Anterior cingulate cortex (tissue), 58 donors: ENCODE measurements around the gene CBLN3.
A peak's percentile ranks its signal among the peaks of the same experiment; 100 is the strongest.

Source experiments
- DNase-seq, 58 donors: peaks; one replicate each; lab custom pipeline; 2025; lab: John Stamatoyannopoulos, UW

CBLN3 gene

GRCh38 chr14:24439830-24440605 lies 10.6 kb upstream of the CBLN3 start:
- no peak for DNase-seq

GRCh38 chr14:24439257-24439656 lies 9.8 kb upstream of the CBLN3 start:
- no peak for DNase-seq

- DNase-seq, result no peak
Measured at GRCh38 chr14:24438223-24439097, 9.0 kb upstream of the CBLN3 start.

- no peak for DNase-seq
Measured at GRCh38 chr14:24437736-24438067, 8.2 kb upstream of the CBLN3 start.

- no peak for DNase-seq
Measured at GRCh38 chr14:24437020-24437735, 7.7 kb upstream of the CBLN3 start.

GRCh38 chr14:24436355-24437019 lies 7.0 kb upstream of the CBLN3 start:
- peak in 23 of 58 donors; percentile 9 to 67 (median 26) for DNase-seq

GRCh38 chr14:24435998-24436354 lies 6.5 kb upstream of the CBLN3 start:
- DNase-seq, result no peak

- no peak for DNase-seq
Measured at GRCh38 chr14:24435192-24435810, 5.8 kb upstream of the CBLN3 start.

GRCh38 chr14:24434676-24435075 lies 5.2 kb upstream of the CBLN3 start:
- no peak for DNase-seq

GRCh38 chr14:24434036-24434435 lies 4.6 kb upstream of the CBLN3 start:
- no peak for DNase-seq

- no peak for DNase-seq
Measured at GRCh38 chr14:24432259-24433131, 3.0 kb upstream of the CBLN3 start.

GRCh38 chr14:24431569-24432258 lies 2.2 kb upstream of the CBLN3 start:
- peak in 52 of 58 donors; percentile 30 to 85 (median 60) for DNase-seq

GRCh38 chr14:24430682-24431568 lies 1.5 kb upstream of the CBLN3 start:
- no peak for DNase-seq

- DNase-seq, result peak in 31 of 58 donors; percentile 38 to 78 (median 60)
Measured at GRCh38 chr14:24430143-24430681, 744 bp upstream of the CBLN3 start.

GRCh38 chr14:24428628-24429394 lies 657 bp downstream of the CBLN3 start:
- no peak for DNase-seq
